Endodermal cell (in vitro differentiated cells): ENCODE data around the gene ABR. TPM values are rescaled to one million over a fixed set of nuclear protein-coding genes. Genes with fewer than 3 reads are reported as not detected.

Experiments
- DNase-seq: peaks from one replicate; pipeline ENCODE4 v3.0.0-alpha.2; 2017
- H3K27ac ChIP-seq: 2 replicates; pipeline ENCODE4 v1.5.1; 2013; ENCODE audit warnings: mild to moderate bottlenecking, low read depth, low read length, moderate library complexity
- H3K27me3 ChIP-seq: 2 replicates; pipeline ENCODE4 v1.6.1; 2013; ENCODE audit warnings: mild to moderate bottlenecking, low read length, moderate library complexity; ENCODE audit not compliant: insufficient read depth, control insufficient read depth, poor library complexity, severe bottlenecking
- H3K36me3 ChIP-seq: 2 replicates; pipeline ENCODE4 v1.7.0; 2013; ENCODE audit warnings: mild to moderate bottlenecking, low read length, moderate library complexity; ENCODE audit not compliant: control insufficient read depth, insufficient read depth
- H3K4me1 ChIP-seq: one replicate; pipeline ENCODE4 v1.7.0; 2013; ENCODE audit warnings: low read length; ENCODE audit not compliant: control insufficient read depth, insufficient read depth
- H3K4me3 ChIP-seq: 2 replicates; pipeline ENCODE4 v1.5.1; 2013; ENCODE audit warnings: mild to moderate bottlenecking, low read length, moderate library complexity
- H3K9ac ChIP-seq: 2 replicates; pipeline ENCODE4 v1.6.1; 2013; ENCODE audit warnings: mild to moderate bottlenecking, low read length, moderate library complexity; ENCODE audit not compliant: poor library complexity, severe bottlenecking; ENCODE audit errors: extremely low read depth
- H3K9me3 ChIP-seq: 2 replicates; pipeline ENCODE4 v1.6.1; 2013; ENCODE audit warnings: mild to moderate bottlenecking, low read length, moderate library complexity; ENCODE audit not compliant: control insufficient read depth
- H3K27ac Mint-ChIP-seq: 2 replicates; pipeline ENCODE4 v1.8.0; 2020; ENCODE audit warnings: mixed read lengths
- H3K27me3 Mint-ChIP-seq: 2 replicates; pipeline ENCODE4 v1.8.0; 2021; ENCODE audit warnings: mild to moderate bottlenecking, mixed read lengths; ENCODE audit not compliant: insufficient read depth
- H3K36me3 Mint-ChIP-seq: 2 replicates; pipeline ENCODE4 v1.8.0; 2020; ENCODE audit warnings: low read depth, mixed read lengths
- H3K4me1 Mint-ChIP-seq: 2 replicates; pipeline ENCODE4 v1.8.0; 2020; ENCODE audit warnings: mixed read lengths
- H3K4me3 Mint-ChIP-seq: 2 replicates; pipeline ENCODE4 v1.8.0; 2020; ENCODE audit warnings: mild to moderate bottlenecking, moderate library complexity, mixed read lengths
- H3K9me3 Mint-ChIP-seq: 2 replicates; pipeline ENCODE4 v1.8.0; 2020; ENCODE audit warnings: mild to moderate bottlenecking, mixed read lengths
- CTCF ChIP-seq: fragments of 200-600 bp; sonication (generic); conservative IDR thresholded peaks from 2 replicates; pipeline ENCODE4 v1.5.0; 2021; ENCODE audit warnings: antibody characterized with exemption, mild to moderate bottlenecking
- WGBS, 2 experiments: methylation state at CpG; one replicate each; pipeline versions ENCODE4 v1.1.5 to v1.1.7; 2013; ENCODE audit warnings: missing lambda C conversion rate in 2 of 2, mixed read lengths in 1 of 2; ENCODE audit not compliant: insufficient coverage in 1 of 2, insufficient read length in 1 of 2; 5-methylcytosine and 5-hydroxymethylcytosine counted together
- total RNA-seq, 2 donors: library from RNA; stranded (reverse); fragmentation: NEBNext Ultra II Directional in 1 of 2; extraction: Animal tissue kit (Norgen Biotek cat#: 25700) in 1 of 2; gene quantifications; 2 replicates in 1 of 2; 3 replicates in 1 of 2; pipeline ENCODE4 v1.2.1, GENCODE V29; 2021

Gene ABR
- total RNA-seq, 2 donors from 2014 or later: 51.1 to 58.7 TPM

GRCh38 chr17:1024076-1024475, 155.7 kb downstream of the ABR start:
- Mint-ChIP-seq H3K27me3 (no peaks in the 10 kb centered on the region), H3K4me3 (no peak overlapping the region), H3K9me3 (no peaks in the 10 kb centered on the region), H3K27ac (no peak overlapping the region), H3K4me1 (no peaks in the 10 kb centered on the region), H3K36me3 (peaks cover 3% of the 10 kb centered on the region)
- Histone ChIP-seq H3K27ac (no peak overlapping the region), H3K9ac (no peak overlapping the region), H3K36me3 (no peaks in the 10 kb centered on the region), H3K9me3 (no peaks in the 10 kb centered on the region), H3K27me3 (no peaks in the 10 kb centered on the region), H3K4me1 (no peaks in the 10 kb centered on the region), H3K4me3 (no peak overlapping the region)
- TF ChIP-seq CTCF: no peak
- WGBS, 2 experiments: 88 to 91% methylated on average over 10 to 27 of the region's 27 CpGs
- no peak for DNase-seq

DNA sequence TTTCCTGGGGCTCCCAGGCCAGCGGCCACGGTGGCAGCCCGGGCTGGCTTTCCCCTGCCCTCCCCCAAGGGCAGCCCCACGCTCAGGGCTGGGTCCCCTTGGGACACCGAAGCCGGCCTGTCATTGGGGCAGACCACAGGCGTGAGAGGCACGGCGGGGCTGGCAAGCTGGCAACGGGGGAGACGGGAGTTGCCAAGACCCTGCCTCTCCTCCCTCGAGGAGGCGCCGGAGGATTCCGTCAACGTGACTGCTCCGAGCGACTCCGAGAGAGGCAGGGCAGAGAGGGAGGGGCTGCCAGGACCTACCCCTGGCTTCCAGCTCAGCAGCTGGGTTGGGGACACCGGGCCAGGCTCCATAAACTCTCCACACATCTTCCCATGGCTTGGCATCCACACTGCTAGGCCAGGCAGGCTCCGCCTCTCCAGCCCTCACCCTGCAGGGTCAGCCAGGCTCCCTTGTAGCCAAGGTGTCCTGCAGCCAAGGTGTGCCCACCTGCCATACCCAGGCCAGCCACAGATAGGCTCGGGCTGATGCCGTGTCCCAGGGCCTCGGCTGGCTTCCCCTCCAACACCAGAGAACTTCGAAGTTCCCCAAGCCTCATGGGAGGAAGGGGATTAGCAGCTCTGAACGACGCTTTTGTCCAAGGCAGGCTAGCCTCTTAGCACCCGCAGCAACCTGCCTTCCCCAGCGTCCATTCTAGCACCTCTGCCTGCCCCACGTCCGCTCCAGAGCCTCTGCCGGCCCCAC, 157.3 kb downstream of the ABR start:
- Mint-ChIP-seq H3K4me1 (no peaks in the 10 kb centered on the region), H3K27ac (no peak overlapping the region), H3K36me3 (peaks cover 3% of the 10 kb centered on the region), H3K4me3 (no peak overlapping the region), H3K9me3 (no peaks in the 10 kb centered on the region), H3K27me3 (no peaks in the 10 kb centered on the region)
- no peak for TF ChIP-seq CTCF
- H3K4me1 ChIP-seq: no peaks in the 10 kb centered on the region
- H3K9me3 ChIP-seq: no peaks in the 10 kb centered on the region
- no peak for DNase-seq
- no peak overlapping the region for H3K9ac ChIP-seq
- H3K4me3 ChIP-seq: no peak overlapping the region
- no peaks in the 10 kb centered on the region for H3K36me3 ChIP-seq
- 86 to 89% methylated on average over 20 to 32 of the region's 32 CpGs for WGBS, 2 experiments
- H3K27me3 ChIP-seq: no peaks in the 10 kb centered on the region
- H3K27ac ChIP-seq: no peak overlapping the region

GRCh38 chr17:1021147-1021546, 158.6 kb downstream of the ABR start:
- no peak overlapping the region for H3K4me3 Mint-ChIP-seq
- TF ChIP-seq CTCF: no peak

More at GRCh38 chr17:1021147-1021546, 158.6 kb downstream of the ABR start:
- WGBS, 2 experiments: 93% methylated on average over 10 to 17 of the region's 17 CpGs
- Histone ChIP-seq H3K27ac (no peak overlapping the region), H3K9ac (no peak overlapping the region), H3K36me3 (no peaks in the 10 kb centered on the region), H3K9me3 (no peaks in the 10 kb centered on the region), H3K4me1 (no peaks in the 10 kb centered on the region), H3K4me3 (no peak overlapping the region), H3K27me3 (no peaks in the 10 kb centered on the region)
- peaks cover 3% of the 10 kb centered on the region for H3K36me3 Mint-ChIP-seq
- no peak overlapping the region for H3K27ac Mint-ChIP-seq
- no peak for DNase-seq
- H3K4me1 Mint-ChIP-seq: no peaks in the 10 kb centered on the region
- no peaks in the 10 kb centered on the region for H3K9me3 Mint-ChIP-seq
- H3K27me3 Mint-ChIP-seq: no peaks in the 10 kb centered on the region
